ENCODE data around the gene CLIC3. TPM values are rescaled to one million over a fixed set of nuclear protein-coding genes. Genes with fewer than 3 reads are reported as not detected.
A peak's percentile ranks its signal among the peaks of the same experiment; 100 is the strongest.

Gene CLIC3
- polyA plus RNA-seq, 2 donors: 351 to 474 TPM

DNA sequence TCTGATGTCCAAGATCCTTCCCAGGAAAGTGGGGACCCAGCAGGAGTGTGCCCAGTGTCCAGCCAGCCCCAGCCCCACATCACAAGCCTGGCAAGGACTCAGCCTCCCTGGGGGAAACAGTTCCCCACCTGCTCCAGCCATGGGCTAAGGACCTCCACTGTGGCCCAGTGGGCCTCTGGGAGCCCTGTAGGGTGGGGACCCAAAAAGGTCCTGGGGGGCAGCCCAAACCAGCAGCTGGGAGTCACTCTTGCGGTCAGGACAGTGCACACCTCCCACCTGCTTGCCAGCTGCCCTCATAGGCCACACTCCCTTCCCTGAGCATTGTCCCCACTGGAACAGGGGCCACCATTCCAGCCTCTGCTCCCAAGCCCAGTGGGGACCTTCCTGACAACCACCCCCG lies 30.0 kb upstream of the CLIC3 start:
- H3K36me3 ChIP-seq (ENCODE audit: control insufficient read depth in 2 of 2, insufficient read depth in 2 of 2, low read length in 1 of 2): peaks cover 0 to 3% of the 10 kb centered on the region in 2 donors
- no peaks in the 10 kb centered on the region for H3K27me3 ChIP-seq (ENCODE audit: control insufficient read depth in 1 of 2, insufficient read depth in 2 of 2, low read length in 2 of 2)
- H3K4me1 ChIP-seq (ENCODE audit: control insufficient read depth in 2 of 2, insufficient read depth in 2 of 2, low read length in 1 of 2): peaks cover 8 to 20% of the 10 kb centered on the region in 2 donors
- no peak overlapping the region for H3K4me3 ChIP-seq (ENCODE audit: low read depth in 1 of 2, low read length in 2 of 2)
- 71 to 81% methylated on average over 2 of the region's 2 CpGs for WGBS, 2 donors
- peaks cover 0 to 3% of the 10 kb centered on the region in 2 donors for H3K9me3 ChIP-seq (ENCODE audit: control insufficient read depth in 2 of 2, insufficient read depth in 1 of 2, low read depth in 1 of 2, low read length in 1 of 2)
- no peak overlapping the region for H3K27ac ChIP-seq (ENCODE audit: low read depth in 2 of 2, low read length in 1 of 2)

- H3K36me3 ChIP-seq (ENCODE audit: control insufficient read depth in 2 of 2, insufficient read depth in 2 of 2, low read length in 1 of 2): peaks cover 0 to 3% of the 10 kb centered on the region in 2 donors
- H3K27me3 ChIP-seq (ENCODE audit: control insufficient read depth in 1 of 2, insufficient read depth in 2 of 2, low read length in 2 of 2): no peaks in the 10 kb centered on the region
- peaks cover 8 to 20% of the 10 kb centered on the region in 2 donors for H3K4me1 ChIP-seq (ENCODE audit: control insufficient read depth in 2 of 2, insufficient read depth in 2 of 2, low read length in 1 of 2)
- no peak overlapping the region for H3K4me3 ChIP-seq (ENCODE audit: low read depth in 1 of 2, low read length in 2 of 2)
- H3K27ac ChIP-seq (ENCODE audit: low read depth in 2 of 2, low read length in 1 of 2): no peak overlapping the region
- H3K9me3 ChIP-seq (ENCODE audit: control insufficient read depth in 2 of 2, insufficient read depth in 1 of 2, low read depth in 1 of 2, low read length in 1 of 2): peaks cover 0 to 3% of the 10 kb centered on the region in 2 donors
- WGBS, 2 donors: 43 to 53% methylated on average over 20 to 21 of the region's 21 CpGs
Observed at GRCh38 chr9:137025517-137025966, 29.2 kb upstream of the CLIC3 start.

GRCh38 chr9:137023583-137023991 lies 27.2 kb upstream of the CLIC3 start:
- 84 to 86% methylated on average over 15 of the region's 15 CpGs for WGBS, 2 donors
- H3K9me3 ChIP-seq (ENCODE audit: control insufficient read depth in 2 of 2, insufficient read depth in 1 of 2, low read depth in 1 of 2, low read length in 1 of 2): peaks cover 0 to 3% of the 10 kb centered on the region in 2 donors
- H3K4me1 ChIP-seq (ENCODE audit: control insufficient read depth in 2 of 2, insufficient read depth in 2 of 2, low read length in 1 of 2): peaks cover 7 to 14% of the 10 kb centered on the region in 2 donors
- H3K4me3 ChIP-seq (ENCODE audit: low read depth in 1 of 2, low read length in 2 of 2): no peak overlapping the region
- peaks cover 0 to 6% of the 10 kb centered on the region in 2 donors for H3K36me3 ChIP-seq (ENCODE audit: control insufficient read depth in 2 of 2, insufficient read depth in 2 of 2, low read length in 1 of 2)
- H3K27me3 ChIP-seq (ENCODE audit: control insufficient read depth in 1 of 2, insufficient read depth in 2 of 2, low read length in 2 of 2): no peaks in the 10 kb centered on the region
- H3K27ac ChIP-seq (ENCODE audit: low read depth in 2 of 2, low read length in 1 of 2): no peak overlapping the region

- Histone ChIP-seq H3K9me3 (ENCODE audit: control insufficient read depth in 2 of 2, insufficient read depth in 1 of 2, low read depth in 1 of 2, low read length in 1 of 2) (peaks cover 0 to 3% of the 10 kb centered on the region in 2 donors), H3K4me1 (ENCODE audit: control insufficient read depth in 2 of 2, insufficient read depth in 2 of 2, low read length in 1 of 2) (peaks cover 5 to 14% of the 10 kb centered on the region in 2 donors), H3K27ac (ENCODE audit: low read depth in 2 of 2, low read length in 1 of 2) (no peak overlapping the region), H3K36me3 (ENCODE audit: control insufficient read depth in 2 of 2, insufficient read depth in 2 of 2, low read length in 1 of 2) (peaks cover 0 to 6% of the 10 kb centered on the region in 2 donors), H3K27me3 (ENCODE audit: control insufficient read depth in 1 of 2, insufficient read depth in 2 of 2, low read length in 2 of 2) (no peaks in the 10 kb centered on the region), H3K4me3 (ENCODE audit: low read depth in 1 of 2, low read length in 2 of 2) (no peak overlapping the region)
- 78 to 83% methylated on average over 4 to 7 of the region's 7 CpGs for WGBS, 2 donors
Observed at GRCh38 chr9:137023157-137023556, 26.8 kb upstream of the CLIC3 start.

GRCh38 chr9:137022662-137023008 lies 26.3 kb upstream of the CLIC3 start:
- H3K27ac ChIP-seq (ENCODE audit: low read depth in 2 of 2, low read length in 1 of 2): no peak overlapping the region
- peaks cover 0 to 9% of the 10 kb centered on the region in 2 donors for H3K36me3 ChIP-seq (ENCODE audit: control insufficient read depth in 2 of 2, insufficient read depth in 2 of 2, low read length in 1 of 2)
- peaks cover 4 to 14% of the 10 kb centered on the region in 2 donors for H3K4me1 ChIP-seq (ENCODE audit: control insufficient read depth in 2 of 2, insufficient read depth in 2 of 2, low read length in 1 of 2)
- 84 to 91% methylated on average over 23 of the region's 23 CpGs for WGBS, 2 donors
- peaks cover 0 to 3% of the 10 kb centered on the region in 2 donors for H3K9me3 ChIP-seq (ENCODE audit: control insufficient read depth in 2 of 2, insufficient read depth in 1 of 2, low read depth in 1 of 2, low read length in 1 of 2)
- no peak overlapping the region for H3K4me3 ChIP-seq (ENCODE audit: low read depth in 1 of 2, low read length in 2 of 2)
- H3K27me3 ChIP-seq (ENCODE audit: control insufficient read depth in 1 of 2, insufficient read depth in 2 of 2, low read length in 2 of 2): no peaks in the 10 kb centered on the region

DNA sequence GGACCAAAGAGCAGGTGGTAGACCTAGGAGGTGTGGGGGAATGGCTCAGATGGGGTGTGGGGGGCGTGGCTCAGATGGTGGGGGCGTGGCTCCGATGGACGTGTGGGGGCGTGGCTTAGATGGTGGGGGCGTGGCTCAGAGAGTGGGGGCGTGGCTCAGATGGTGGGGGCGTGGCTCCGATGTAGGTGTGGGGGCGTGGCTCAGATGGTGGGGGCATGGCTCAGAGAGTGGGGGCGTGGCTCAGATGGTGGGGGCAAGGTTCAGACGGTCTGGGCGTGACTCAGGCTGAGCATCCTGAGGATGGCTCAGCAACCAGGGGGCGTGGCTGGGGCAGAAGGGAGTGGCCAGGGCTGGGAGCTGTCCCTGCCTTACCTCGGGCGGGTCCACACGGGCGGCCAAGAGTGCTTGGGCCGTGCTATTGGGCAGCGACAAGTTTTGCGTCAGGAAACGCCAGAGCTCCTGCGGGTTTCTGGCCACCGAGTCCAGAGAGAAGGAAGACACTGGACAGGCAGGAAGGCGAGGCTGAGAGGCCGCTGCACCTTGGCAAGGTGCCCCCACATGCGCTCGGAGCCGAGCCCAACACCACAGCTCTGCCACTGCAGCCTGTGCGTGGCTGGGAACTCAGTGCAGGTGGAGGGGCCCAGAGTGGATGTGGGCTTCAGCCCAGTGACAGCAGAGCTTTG lies 25.8 kb upstream of the CLIC3 start:
- WGBS, 2 donors: 50 to 51% methylated on average over 30 of the region's 30 CpGs
- Histone ChIP-seq H3K27ac (ENCODE audit: low read depth in 2 of 2, low read length in 1 of 2) (peak overlapping the region in 1 of 2 donors; percentile 13), H3K9me3 (ENCODE audit: control insufficient read depth in 2 of 2, insufficient read depth in 1 of 2, low read depth in 1 of 2, low read length in 1 of 2) (peaks cover 0 to 3% of the 10 kb centered on the region in 2 donors)

DNA sequence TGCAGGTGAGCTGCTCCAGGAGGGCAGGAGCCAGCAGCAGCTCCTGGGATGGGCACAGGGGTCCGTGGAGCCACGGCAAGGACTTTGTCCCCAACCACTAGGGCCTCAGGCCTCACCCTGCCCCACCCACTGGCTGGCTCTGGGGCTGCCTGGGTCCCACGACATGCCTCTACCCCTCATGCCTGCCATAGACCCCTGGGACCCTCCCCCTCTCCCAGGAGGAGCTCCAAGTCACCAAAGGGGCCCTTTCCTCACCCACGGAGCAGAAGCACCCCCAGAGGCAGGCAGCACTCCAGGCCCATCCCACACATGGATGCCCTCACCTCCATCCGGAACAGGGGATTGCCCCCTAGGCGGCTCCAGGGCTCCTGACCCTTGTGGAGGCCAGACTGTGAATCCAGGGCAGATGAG lies 25.2 kb upstream of the CLIC3 start:
- Histone ChIP-seq H3K9me3 (ENCODE audit: control insufficient read depth in 2 of 2, insufficient read depth in 1 of 2, low read depth in 1 of 2, low read length in 1 of 2) (peaks cover 0 to 3% of the 10 kb centered on the region in 2 donors), H3K4me1 (ENCODE audit: control insufficient read depth in 2 of 2, insufficient read depth in 2 of 2, low read length in 1 of 2) (peaks cover 0 to 8% of the 10 kb centered on the region in 2 donors), H3K4me3 (ENCODE audit: low read depth in 1 of 2, low read length in 2 of 2) (no peak overlapping the region), H3K27me3 (ENCODE audit: control insufficient read depth in 1 of 2, insufficient read depth in 2 of 2, low read length in 2 of 2) (no peaks in the 10 kb centered on the region), H3K27ac (ENCODE audit: low read depth in 2 of 2, low read length in 1 of 2) (no peak overlapping the region), H3K36me3 (ENCODE audit: control insufficient read depth in 2 of 2, insufficient read depth in 2 of 2, low read length in 1 of 2) (peaks cover 0 to 17% of the 10 kb centered on the region in 2 donors)
- WGBS, 2 donors: 91 to 92% methylated on average over 6 of the region's 6 CpGs

More for the DNA sequence above, 25.8 kb upstream of the CLIC3 start:
- H3K36me3 ChIP-seq (ENCODE audit: control insufficient read depth in 2 of 2, insufficient read depth in 2 of 2, low read length in 1 of 2): peaks cover 0 to 14% of the 10 kb centered on the region in 2 donors
- H3K27me3 ChIP-seq (ENCODE audit: control insufficient read depth in 1 of 2, insufficient read depth in 2 of 2, low read length in 2 of 2): no peaks in the 10 kb centered on the region
- H3K4me3 ChIP-seq (ENCODE audit: low read depth in 1 of 2, low read length in 2 of 2): no peak overlapping the region
- H3K4me1 ChIP-seq (ENCODE audit: control insufficient read depth in 2 of 2, insufficient read depth in 2 of 2, low read length in 1 of 2): peaks cover 0 to 11% of the 10 kb centered on the region in 2 donors

DNA sequence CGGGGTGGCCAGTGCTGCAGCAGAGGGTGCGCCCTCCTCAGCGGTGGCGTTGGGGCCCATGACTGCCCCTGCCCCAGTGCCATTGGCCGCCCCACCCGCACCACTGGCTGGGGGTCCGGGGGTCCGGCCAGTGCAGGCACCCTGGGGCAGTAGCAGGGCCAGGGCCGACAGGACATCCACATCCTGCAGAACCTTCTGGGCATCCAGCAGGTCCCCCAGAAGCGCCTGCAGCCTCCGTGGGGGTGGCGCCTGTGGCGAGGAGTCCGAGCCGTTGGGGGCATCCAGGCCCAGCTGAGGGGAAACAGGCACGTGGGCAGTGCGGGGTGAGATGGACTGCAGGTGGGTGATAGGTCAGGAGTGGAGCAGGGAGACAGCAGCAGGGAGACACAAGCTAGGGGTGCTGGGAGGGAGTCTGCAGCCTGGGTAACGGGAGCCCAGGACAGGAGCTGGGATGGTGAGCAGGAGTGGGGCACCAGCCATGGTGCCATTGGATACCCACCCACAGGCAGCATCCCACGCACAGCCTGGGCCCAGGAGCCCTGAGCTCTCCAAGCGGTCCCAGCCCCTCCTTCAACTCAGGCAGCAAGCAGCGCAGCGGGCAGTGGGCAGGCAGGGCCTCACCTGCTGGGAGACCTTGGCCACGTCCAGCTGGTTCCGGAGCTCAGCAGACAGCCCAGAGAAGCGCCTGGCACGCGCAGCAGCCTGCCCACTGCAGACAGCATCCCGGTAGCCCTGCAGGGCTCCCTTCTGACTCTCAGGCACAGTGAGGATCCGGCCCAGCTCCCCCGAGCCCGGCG lies 24.6 kb upstream of the CLIC3 start:
- Histone ChIP-seq H3K36me3 (ENCODE audit: control insufficient read depth in 2 of 2, insufficient read depth in 2 of 2, low read length in 1 of 2) (peaks cover 0 to 22% of the 10 kb centered on the region in 2 donors), H3K27ac (ENCODE audit: low read depth in 2 of 2, low read length in 1 of 2) (no peak overlapping the region), H3K4me3 (ENCODE audit: low read depth in 1 of 2, low read length in 2 of 2) (no peak overlapping the region), H3K4me1 (ENCODE audit: control insufficient read depth in 2 of 2, insufficient read depth in 2 of 2, low read length in 1 of 2) (peaks cover 0 to 7% of the 10 kb centered on the region in 2 donors), H3K27me3 (ENCODE audit: control insufficient read depth in 1 of 2, insufficient read depth in 2 of 2, low read length in 2 of 2) (no peaks in the 10 kb centered on the region), H3K9me3 (ENCODE audit: control insufficient read depth in 2 of 2, insufficient read depth in 1 of 2, low read depth in 1 of 2, low read length in 1 of 2) (peaks cover 0 to 3% of the 10 kb centered on the region in 2 donors)
- WGBS, 2 donors: 94 to 95% methylated on average over 31 to 32 of the region's 32 CpGs

- 94% methylated on average over 34 of the region's 34 CpGs for whole genome bisulfite sequencing, 2 donors
- Histone ChIP-seq H3K27me3 (ENCODE audit: control insufficient read depth in 1 of 2, insufficient read depth in 2 of 2, low read length in 2 of 2) (no peaks in the 10 kb centered on the region), H3K36me3 (ENCODE audit: control insufficient read depth in 2 of 2, insufficient read depth in 2 of 2, low read length in 1 of 2) (peaks cover 0 to 25% of the 10 kb centered on the region in 2 donors), H3K4me3 (ENCODE audit: low read depth in 1 of 2, low read length in 2 of 2) (no peak overlapping the region), H3K4me1 (ENCODE audit: control insufficient read depth in 2 of 2, insufficient read depth in 2 of 2, low read length in 1 of 2) (no peaks in the 10 kb centered on the region), H3K27ac (ENCODE audit: low read depth in 2 of 2, low read length in 1 of 2) (no peak overlapping the region), H3K9me3 (ENCODE audit: control insufficient read depth in 2 of 2, insufficient read depth in 1 of 2, low read depth in 1 of 2, low read length in 1 of 2) (peaks cover 0 to 3% of the 10 kb centered on the region in 2 donors)
Observed at GRCh38 chr9:137019891-137020683, 23.7 kb upstream of the CLIC3 start.

All from esophagus (tissue), 2 donors.